H1 (cell line): ENCODE data around the gene LRRC4C.

Experiments
- BCL11A ChIP-seq, 2 experiments: IDR thresholded peaks; one replicate each; pipeline ENCODE4 v1.6.1; 2011; ENCODE audit warnings: low read depth in 2 of 2, low read length in 2 of 2, mild to moderate bottlenecking in 2 of 2
- CBX5 ChIP-seq: fragments of 300-800, 300-1000 bp; sonication (generic); IDR thresholded peaks from 2 replicates; pipeline ENCODE4 v1.7.1; 2016; ENCODE audit warnings: antibody characterized with exemption, low read length, low read depth
- E2F6 ChIP-seq: IDR thresholded peaks from 2 replicates; pipeline ENCODE4 v1.6.1; 2012; ENCODE audit warnings: inconsistent platforms
- EZH2 ChIP-seq: fragments of 200-600 bp; sonication (generic); IDR thresholded peaks from 2 replicates; pipeline ENCODE4 v1.7.1; 2012; ENCODE audit warnings: low read depth, mild to moderate bottlenecking, moderate library complexity, low read length, inconsistent platforms; ENCODE audit not compliant: severe bottlenecking
- GTF2F1 ChIP-seq: IDR thresholded peaks from 2 replicates; pipeline ENCODE4 v1.6.1; 2012; ENCODE audit warnings: low read depth, low read length, improper control_type of control experiment, borderline replicate concordance
- JUND ChIP-seq: IDR thresholded peaks from 2 replicates; pipeline ENCODE4 v1.6.1; 2011; ENCODE audit warnings: mild to moderate bottlenecking, improper control_type of control experiment, low read length
- POLR2A ChIP-seq, 2 experiments: IDR thresholded peaks; 1 replicate in 1 of 2; 2 replicates in 1 of 2; pipeline ENCODE4 v1.6.1; 2011; ENCODE audit warnings: low read depth in 2 of 2, low read length in 2 of 2, mild to moderate bottlenecking in 2 of 2; ENCODE audit errors: control extremely low read depth in 1 of 2
- POLR2AphosphoS5 ChIP-seq: IDR thresholded peaks from 2 replicates; pipeline ENCODE4 v1.6.1; 2011; ENCODE audit warnings: low read depth, low read length
- POU5F1 ChIP-seq: IDR thresholded peaks from 2 replicates; pipeline ENCODE4 v1.6.1; 2011; ENCODE audit warnings: low read depth, mild to moderate bottlenecking, low read length, moderate library complexity
- RXRA ChIP-seq: IDR thresholded peaks from 2 replicates; pipeline ENCODE4 v1.6.1; 2011; ENCODE audit warnings: low read depth, mild to moderate bottlenecking, low read length, moderate library complexity; ENCODE audit not compliant: insufficient read depth
- SIN3A ChIP-seq, 2 experiments: IDR thresholded peaks in 1 of 2; conservative IDR thresholded peaks in 1 of 2; 2 replicates each; pipeline ENCODE4 v1.6.1; 2011 to 2012; ENCODE audit warnings: low read length in 2 of 2, improper control_type of control experiment in 1 of 2, low read depth in 1 of 2, mild to moderate bottlenecking in 1 of 2
- ZNF274 ChIP-seq: IDR thresholded peaks from 2 replicates; pipeline ENCODE4 v1.7.0; 2012; ENCODE audit warnings: low read length, borderline replicate concordance; ENCODE audit errors: extremely low read depth
- TF ChIP-seq, protein P1 (sequence below), 3 experiments: IDR thresholded peaks; 1 replicate in 2 of 3; 2 replicates in 1 of 3; pipeline versions ENCODE4 v1.5.1 to v1.6.1; 2011; ENCODE audit warnings: low read length in 3 of 3, mild to moderate bottlenecking in 3 of 3, inconsistent platforms in 2 of 3, low read depth in 1 of 3, moderate library complexity in 1 of 3; ENCODE audit not compliant: insufficient read depth in 1 of 3; ENCODE audit errors: control extremely low read depth in 1 of 3
- TF ChIP-seq, protein P2 (sequence below): IDR thresholded peaks from 2 replicates; pipeline ENCODE4 v1.6.1; 2011; ENCODE audit warnings: low read depth, mild to moderate bottlenecking, low read length; ENCODE audit not compliant: insufficient read depth

DNA sequence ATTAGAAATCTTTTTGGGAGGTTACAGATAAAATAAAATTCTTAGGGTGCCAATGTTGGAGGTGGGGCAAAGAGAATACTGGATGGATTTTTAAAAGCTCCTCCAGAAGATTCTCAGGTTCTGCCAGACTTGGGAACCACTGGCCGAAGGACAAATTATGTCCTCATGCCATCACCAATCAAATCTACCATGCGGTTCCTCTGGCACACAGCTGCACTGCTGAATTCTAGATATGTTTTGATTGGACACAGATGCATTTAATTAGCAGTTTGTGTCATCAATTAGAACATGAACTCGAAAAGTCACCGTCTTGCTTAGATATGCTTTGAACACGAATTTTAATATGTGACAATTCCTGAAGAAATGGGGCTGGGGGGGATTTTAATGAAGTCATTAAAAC, 1269.2 kb downstream of the LRRC4C start:
- TF ChIP-seq, protein P1, sequence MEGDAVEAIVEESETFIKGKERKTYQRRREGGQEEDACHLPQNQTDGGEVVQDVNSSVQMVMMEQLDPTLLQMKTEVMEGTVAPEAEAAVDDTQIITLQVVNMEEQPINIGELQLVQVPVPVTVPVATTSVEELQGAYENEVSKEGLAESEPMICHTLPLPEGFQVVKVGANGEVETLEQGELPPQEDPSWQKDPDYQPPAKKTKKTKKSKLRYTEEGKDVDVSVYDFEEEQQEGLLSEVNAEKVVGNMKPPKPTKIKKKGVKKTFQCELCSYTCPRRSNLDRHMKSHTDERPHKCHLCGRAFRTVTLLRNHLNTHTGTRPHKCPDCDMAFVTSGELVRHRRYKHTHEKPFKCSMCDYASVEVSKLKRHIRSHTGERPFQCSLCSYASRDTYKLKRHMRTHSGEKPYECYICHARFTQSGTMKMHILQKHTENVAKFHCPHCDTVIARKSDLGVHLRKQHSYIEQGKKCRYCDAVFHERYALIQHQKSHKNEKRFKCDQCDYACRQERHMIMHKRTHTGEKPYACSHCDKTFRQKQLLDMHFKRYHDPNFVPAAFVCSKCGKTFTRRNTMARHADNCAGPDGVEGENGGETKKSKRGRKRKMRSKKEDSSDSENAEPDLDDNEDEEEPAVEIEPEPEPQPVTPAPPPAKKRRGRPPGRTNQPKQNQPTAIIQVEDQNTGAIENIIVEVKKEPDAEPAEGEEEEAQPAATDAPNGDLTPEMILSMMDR (IDR thresholded peaks at IDR 0.05; ENCODE audit: control extremely low read depth in 1 of 3, insufficient read depth in 1 of 3, low read depth in 1 of 3, low read length in 3 of 3): no peak
- TF ChIP-seq E2F6: no peak
- no peak for TF ChIP-seq POLR2A (IDR thresholded peaks at IDR 0.05; ENCODE audit: control extremely low read depth in 1 of 2, low read depth in 2 of 2, low read length in 2 of 2)
- TF ChIP-seq, protein P2, sequence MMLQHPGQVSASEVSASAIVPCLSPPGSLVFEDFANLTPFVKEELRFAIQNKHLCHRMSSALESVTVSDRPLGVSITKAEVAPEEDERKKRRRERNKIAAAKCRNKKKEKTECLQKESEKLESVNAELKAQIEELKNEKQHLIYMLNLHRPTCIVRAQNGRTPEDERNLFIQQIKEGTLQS: no peak
- TF ChIP-seq EZH2: no peak
- TF ChIP-seq ZNF274: no peak
- TF ChIP-seq GTF2F1: no peak
- TF ChIP-seq RXRA: no peak
- TF ChIP-seq CBX5: no peak
- TF ChIP-seq POLR2AphosphoS5: no peak
- TF ChIP-seq BCL11A (IDR thresholded peaks at IDR 0.05; ENCODE audit: low read depth in 2 of 2, low read length in 2 of 2): no peak
- no peak for TF ChIP-seq JUND
- no peak for TF ChIP-seq POU5F1
- TF ChIP-seq SIN3A (conservative IDR thresholded peaks at IDR 0.05 in 1 of 2, IDR thresholded peaks at IDR 0.05 in 1 of 2; ENCODE audit: low read depth in 1 of 2, low read length in 2 of 2): no peak
